PC-3 (cell line): Measurements from ENCODE around the gene ATP8B3. TPM values are rescaled to one million over a fixed set of nuclear protein-coding genes. Genes with fewer than 3 reads are reported as not detected.

Source experiments
- ATAC-seq: fragments of 200-7000 bp; cut with Tn5 transposase; 2 replicates; pipeline ENCODE4 v1.9.1; 2020; ENCODE audit warnings: mild to moderate bottlenecking, moderate library complexity
- BruUV-seq: library from RNA; stranded (reverse); fragments of 400-500 nt; replicated peaks from 2 replicates; lab custom pipeline; 2021; lab: Mats Ljungman, UMichigan
- CTCF ChIA-PET: fragments of 300-600 bp; sonication (Branson Sonifier 250); formaldehyde crosslinking; loops from one replicate; lab custom pipeline; 2022; ENCODE audit warnings: antibody characterized with exemption; lab: Charles Lee
- POLR2A ChIA-PET: fragments of 300-600 bp; sonication (Branson Sonifier 250); formaldehyde crosslinking; loops from one replicate; lab custom pipeline; 2022; ENCODE audit warnings: antibody characterized with exemption; ENCODE audit not compliant: unreplicated experiment; lab: Charles Lee
- DNase-seq: peaks from one replicate; pipeline ENCODE4 v3.0.0-alpha.2; 2015
- H2AFZ ChIP-seq: fragments of 300-600 bp; sonication (generic); 2 replicates; pipeline ENCODE4 v1.6.0; 2016; ENCODE audit warnings: antibody characterized with exemption, low read length
- H3F3A ChIP-seq: fragments of 300-600 bp; sonication (generic); one replicate; pipeline ENCODE4 v1.6.0; 2017; ENCODE audit warnings: antibody characterized with exemption, low read length, control low read depth, mild to moderate bottlenecking; ENCODE audit not compliant: unreplicated experiment
- H3K27ac ChIP-seq: fragments of 300-600 bp; sonication (generic); 2 replicates; pipeline ENCODE4 v1.5.1; 2016; ENCODE audit warnings: mild to moderate bottlenecking, low read length
- H3K27me3 ChIP-seq: fragments of 300-600 bp; sonication (generic); 2 replicates; pipeline ENCODE4 v1.6.1; 2016; ENCODE audit warnings: low read length, mixed read lengths
- H3K36me3 ChIP-seq: fragments of 300-600 bp; sonication (generic); 2 replicates; pipeline ENCODE4 v1.6.1; 2016; ENCODE audit warnings: low read depth, mixed run types, low read length, mixed read lengths
- H3K4me1 ChIP-seq: fragments of 300-600 bp; sonication (generic); 2 replicates; pipeline ENCODE4 v1.5.1; 2016; ENCODE audit warnings: low read length; ENCODE audit not compliant: insufficient read depth
- H3K4me2 ChIP-seq: fragments of 300-600 bp; sonication (generic); 2 replicates; pipeline ENCODE4 v1.6.0; 2016; ENCODE audit warnings: low read length
- H3K4me3 ChIP-seq: fragments of 300-600 bp; sonication (generic); 2 replicates; pipeline ENCODE4 v1.5.1; 2016; ENCODE audit warnings: mild to moderate bottlenecking, low read length, mixed read lengths
- H3K79me2 ChIP-seq: fragments of 300-600 bp; sonication (generic); 2 replicates; pipeline ENCODE4 v1.6.1; 2017; ENCODE audit warnings: low read length, mixed read lengths
- H3K9ac ChIP-seq: fragments of 300-600 bp; sonication (generic); 2 replicates; pipeline ENCODE4 v1.6.0; 2016; ENCODE audit warnings: mild to moderate bottlenecking, low read length
- H3K9me2 ChIP-seq: fragments of 300-600 bp; sonication (generic); replicated peaks from 2 replicates; pipeline ENCODE4 v1.6.1; 2016; ENCODE audit warnings: mixed run types, low read length, mixed read lengths
- H3K9me3 ChIP-seq: fragments of 300-600 bp; sonication (generic); 2 replicates; pipeline ENCODE4 v1.6.1; 2016; ENCODE audit warnings: low read length, mixed read lengths
- H4K20me1 ChIP-seq: fragments of 300-600 bp; sonication (generic); 2 replicates; pipeline ENCODE4 v1.6.1; 2016; ENCODE audit warnings: low read length, mixed read lengths
- EZH2 ChIP-seq: fragments of 300-600 bp; sonication (generic); IDR thresholded peaks from one replicate; pipeline ENCODE4 v1.6.1; 2017; ENCODE audit warnings: antibody characterized with exemption, mild to moderate bottlenecking, low read length; ENCODE audit not compliant: unreplicated experiment
- EZH2phosphoT487 ChIP-seq: fragments of 300-600 bp; sonication (generic); IDR thresholded peaks from 2 replicates; pipeline ENCODE4 v1.6.1; 2018; ENCODE audit warnings: mild to moderate bottlenecking, antibody characterized with exemption, low read length, borderline replicate concordance
- intact Hi-C: fragments of 100-400 bp; cut with micrococcal nuclease; formaldehyde crosslinking; loops from 2 replicates; pipeline ENCODE4 v1.9.0; 2023
- total RNA-seq: library from RNA; depleted of rRNA; stranded (reverse); fragments of >200 nt; gene quantifications from 2 replicates; pipeline ENCODE4 v1.2.3, GENCODE V29; 2014
- TF ChIP-seq, protein P1 (sequence below): fragments of 300-600 bp; sonication (generic); conservative IDR thresholded peaks from 2 replicates; pipeline ENCODE4 v1.5.1; 2017; ENCODE audit warnings: antibody characterized with exemption, low read depth, mild to moderate bottlenecking, low read length

ATP8B3 gene
- total RNA-seq, 1 experiment from 2014 or later, result 4.2 TPM

DNA sequence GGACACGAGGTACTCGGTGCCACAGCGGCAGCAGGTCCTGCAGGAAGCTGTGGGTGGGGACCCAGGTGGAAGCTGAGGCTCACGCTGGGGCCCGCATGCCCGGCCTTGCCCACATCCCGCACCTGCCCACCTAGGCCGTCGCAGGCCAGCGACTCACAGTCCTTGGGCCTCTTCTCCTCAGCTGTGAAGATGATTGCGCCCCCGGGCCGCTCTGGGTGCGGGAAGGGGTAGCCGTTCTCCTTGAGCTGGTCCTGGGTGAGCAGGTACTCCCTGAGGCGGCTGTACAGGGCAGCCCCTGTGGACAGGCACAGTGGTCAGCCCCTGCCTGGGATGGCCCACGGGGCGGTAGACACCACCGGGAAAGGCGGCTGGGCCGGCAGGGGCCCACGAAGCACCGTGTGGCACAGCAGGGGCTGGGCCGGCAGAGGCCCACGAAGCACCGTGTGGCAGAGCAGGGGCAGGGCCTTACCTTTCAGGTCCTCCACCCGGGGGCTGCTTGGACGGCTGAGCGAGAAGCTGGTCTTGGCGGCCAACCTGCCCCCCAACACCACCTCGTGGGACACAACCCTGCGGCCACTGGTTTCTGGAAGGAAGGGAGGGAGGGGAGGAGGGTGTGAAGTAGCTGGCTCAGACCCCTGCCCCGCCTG lies 6.6 kb upstream of the ATP8B3 start:
- DNase-seq (no peak), ATAC-seq (no peak)
- Histone ChIP-seq H3K9ac (no peak overlapping the region), H3F3A (no peaks in the 10 kb centered on the region), H3K4me3 (no peak overlapping the region), H3K27me3 (no peaks in the 10 kb centered on the region), H4K20me1 (no peaks in the 10 kb centered on the region), H3K4me1 (no peaks in the 10 kb centered on the region), H3K4me2 (no peak overlapping the region), H3K79me2 (no peaks in the 10 kb centered on the region), H3K36me3 (no peaks in the 10 kb centered on the region), H3K9me3 (no peaks in the 10 kb centered on the region), H3K9me2 (no peaks in the 10 kb centered on the region), H3K27ac (no peak overlapping the region), H2AFZ (no peak overlapping the region)
- CTCF ChIA-PET, result no interaction called here
- no TSS peak for BruUV-seq
- TF ChIP-seq EZH2, result no peak
- TF ChIP-seq, protein P1, sequence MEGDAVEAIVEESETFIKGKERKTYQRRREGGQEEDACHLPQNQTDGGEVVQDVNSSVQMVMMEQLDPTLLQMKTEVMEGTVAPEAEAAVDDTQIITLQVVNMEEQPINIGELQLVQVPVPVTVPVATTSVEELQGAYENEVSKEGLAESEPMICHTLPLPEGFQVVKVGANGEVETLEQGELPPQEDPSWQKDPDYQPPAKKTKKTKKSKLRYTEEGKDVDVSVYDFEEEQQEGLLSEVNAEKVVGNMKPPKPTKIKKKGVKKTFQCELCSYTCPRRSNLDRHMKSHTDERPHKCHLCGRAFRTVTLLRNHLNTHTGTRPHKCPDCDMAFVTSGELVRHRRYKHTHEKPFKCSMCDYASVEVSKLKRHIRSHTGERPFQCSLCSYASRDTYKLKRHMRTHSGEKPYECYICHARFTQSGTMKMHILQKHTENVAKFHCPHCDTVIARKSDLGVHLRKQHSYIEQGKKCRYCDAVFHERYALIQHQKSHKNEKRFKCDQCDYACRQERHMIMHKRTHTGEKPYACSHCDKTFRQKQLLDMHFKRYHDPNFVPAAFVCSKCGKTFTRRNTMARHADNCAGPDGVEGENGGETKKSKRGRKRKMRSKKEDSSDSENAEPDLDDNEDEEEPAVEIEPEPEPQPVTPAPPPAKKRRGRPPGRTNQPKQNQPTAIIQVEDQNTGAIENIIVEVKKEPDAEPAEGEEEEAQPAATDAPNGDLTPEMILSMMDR, result no peak
- TF ChIP-seq EZH2phosphoT487, result no peak
- intact Hi-C loops, result no loop called here
- POLR2A ChIA-PET, result no interaction called here

DNA sequence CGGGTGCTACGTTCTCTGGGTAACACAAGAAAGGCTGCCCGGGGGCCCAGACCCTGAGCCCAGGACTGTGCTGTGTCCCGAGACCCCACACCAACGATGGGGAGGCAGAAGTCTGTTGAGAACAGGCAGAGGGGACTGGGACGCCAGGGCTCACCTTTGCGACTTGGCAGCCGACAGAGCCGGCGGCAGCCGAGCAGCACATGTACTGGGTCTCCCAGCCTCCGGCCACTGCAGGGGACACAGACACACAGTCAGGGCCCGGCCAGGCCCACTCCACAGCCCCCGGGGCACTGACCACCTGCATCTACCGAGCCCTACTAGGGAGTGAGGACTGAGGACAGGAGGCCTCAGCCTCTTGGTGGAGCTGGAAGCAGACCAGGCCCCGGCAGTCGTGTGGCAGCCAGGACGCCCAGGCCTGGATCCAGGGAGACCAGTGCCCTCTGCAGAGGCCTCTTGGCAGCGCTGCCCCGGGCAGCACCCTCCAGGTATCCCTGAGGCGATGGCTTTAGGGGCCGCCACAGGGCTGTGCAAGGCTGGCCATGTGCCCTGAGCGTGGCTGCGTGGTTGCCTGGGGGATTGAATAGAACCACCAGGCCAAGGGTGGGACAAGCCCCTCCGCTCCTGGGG lies 5.6 kb upstream of the ATP8B3 start:
- intact Hi-C loops, result no loop called here
- ChIA-PET POLR2A (no interaction called here), CTCF (no interaction called here)

More for the DNA sequence above, 5.6 kb upstream of the ATP8B3 start:
- DNase-seq, result no peak
- ATAC-seq, result no peak
- BruUV-seq, result no TSS peak
- no peak overlapping the region for H3K4me3 ChIP-seq
- no peak overlapping the region for H2AFZ ChIP-seq
- H3K9me3 ChIP-seq, result no peaks in the 10 kb centered on the region
- no peaks in the 10 kb centered on the region for H3K27me3 ChIP-seq
- H3K4me2 ChIP-seq, result no peak overlapping the region
- H3K9me2 ChIP-seq, result no peaks in the 10 kb centered on the region
- no peak overlapping the region for H3K27ac ChIP-seq
- peaks cover 4% of the 10 kb centered on the region for H3K4me1 ChIP-seq
- H3K79me2 ChIP-seq, result no peaks in the 10 kb centered on the region
- TF ChIP-seq EZH2phosphoT487 (no peak), EZH2 (no peak)
- TF ChIP-seq, protein P1, result no peak
- no peaks in the 10 kb centered on the region for H3K36me3 ChIP-seq
- H4K20me1 ChIP-seq, result no peaks in the 10 kb centered on the region
- H3F3A ChIP-seq, result no peaks in the 10 kb centered on the region
- H3K9ac ChIP-seq, result no peak overlapping the region
